A673 (cell line): Measurements from ENCODE around the gene CPNE1.

Experiments
- CTCF ChIP-seq: fragments of 300-800, 200-600 bp; sonication (generic); conservative IDR thresholded peaks from 2 replicates; pipeline ENCODE4 v1.5.1; 2017; ENCODE audit warnings: low read depth, mild to moderate bottlenecking, antibody characterized with exemption, low read length, moderate library complexity, mixed read lengths
- EZH2 ChIP-seq: fragments of 200-600 bp; sonication (generic); IDR thresholded peaks from 2 replicates; pipeline ENCODE4 v1.6.1; 2017; ENCODE audit warnings: borderline replicate concordance, low read depth, mild to moderate bottlenecking, mixed read lengths, antibody characterized with exemption, low read length; ENCODE audit not compliant: poor library complexity, severe bottlenecking

- TF ChIP-seq CTCF (no peak), EZH2 (no peak)
Observed at GRCh38 chr20:35654415-35654814, 10.3 kb downstream of the CPNE1 start.
